Measurements from ENCODE around the gene TATDN2.

DNA sequence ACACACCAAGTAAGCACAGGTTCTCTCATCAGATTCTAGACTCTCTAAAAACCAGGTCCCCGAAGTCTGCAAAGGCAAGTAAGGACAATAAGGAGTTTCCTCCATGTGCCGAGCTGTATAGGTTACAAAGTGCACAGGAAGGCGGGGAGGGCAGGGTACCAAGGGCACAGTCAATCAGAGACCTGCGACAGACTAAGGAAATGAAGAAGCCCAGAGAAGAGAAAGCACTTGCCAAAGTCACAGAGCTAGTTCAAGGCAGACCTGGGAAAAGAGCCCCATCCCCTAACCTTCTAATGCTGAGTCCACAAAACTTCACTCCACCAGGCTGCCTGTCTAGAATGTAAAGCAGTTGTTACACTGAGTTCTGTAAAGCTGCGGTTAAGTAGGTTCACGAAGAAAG lies 71.0 kb downstream of the TATDN2 start:
- TF ChIP-seq, protein P1, sequence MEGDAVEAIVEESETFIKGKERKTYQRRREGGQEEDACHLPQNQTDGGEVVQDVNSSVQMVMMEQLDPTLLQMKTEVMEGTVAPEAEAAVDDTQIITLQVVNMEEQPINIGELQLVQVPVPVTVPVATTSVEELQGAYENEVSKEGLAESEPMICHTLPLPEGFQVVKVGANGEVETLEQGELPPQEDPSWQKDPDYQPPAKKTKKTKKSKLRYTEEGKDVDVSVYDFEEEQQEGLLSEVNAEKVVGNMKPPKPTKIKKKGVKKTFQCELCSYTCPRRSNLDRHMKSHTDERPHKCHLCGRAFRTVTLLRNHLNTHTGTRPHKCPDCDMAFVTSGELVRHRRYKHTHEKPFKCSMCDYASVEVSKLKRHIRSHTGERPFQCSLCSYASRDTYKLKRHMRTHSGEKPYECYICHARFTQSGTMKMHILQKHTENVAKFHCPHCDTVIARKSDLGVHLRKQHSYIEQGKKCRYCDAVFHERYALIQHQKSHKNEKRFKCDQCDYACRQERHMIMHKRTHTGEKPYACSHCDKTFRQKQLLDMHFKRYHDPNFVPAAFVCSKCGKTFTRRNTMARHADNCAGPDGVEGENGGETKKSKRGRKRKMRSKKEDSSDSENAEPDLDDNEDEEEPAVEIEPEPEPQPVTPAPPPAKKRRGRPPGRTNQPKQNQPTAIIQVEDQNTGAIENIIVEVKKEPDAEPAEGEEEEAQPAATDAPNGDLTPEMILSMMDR (IDR thresholded peaks at IDR 0.05; ENCODE audit: low read depth, low read length), result no peak
- no peak for TF ChIP-seq MYC (IDR thresholded peaks at IDR 0.05; ENCODE audit: low read depth, low read length)

All from NB4 (cell line).